Loucy (cell line): Measurements from ENCODE around the gene ZNF157.
"Not testable (repeated sequence)": the region's sequence is repeated elsewhere in the genome, so short reads cannot be mapped to it uniquely, and the experiment has no call there.

Experiments
- H2AFZ ChIP-seq: fragments of 200-600 bp; sonication (generic); 2 replicates; pipeline ENCODE4 v1.6.0; 2016; ENCODE audit warnings: antibody characterized with exemption, mild to moderate bottlenecking, low read length, moderate library complexity
- H3F3A ChIP-seq: fragments of 200-600 bp; 2 replicates; pipeline ENCODE4 v1.6.0; 2016; ENCODE audit warnings: antibody characterized with exemption, low read depth, mild to moderate bottlenecking
- H3K27me3 ChIP-seq: fragments of 200-600 bp; sonication (generic); 2 replicates; pipeline ENCODE4 v1.6.1; 2014; ENCODE audit warnings: low read length, mild to moderate bottlenecking; ENCODE audit not compliant: insufficient read depth, poor library complexity, severe bottlenecking
- H3K36me3 ChIP-seq: fragments of 200-600 bp; sonication (generic); 2 replicates; pipeline ENCODE4 v1.6.1; 2016; ENCODE audit warnings: low read length; ENCODE audit not compliant: insufficient read depth
- H3K4me1 ChIP-seq: fragments of 200-600 bp; sonication (generic); 2 replicates; pipeline ENCODE4 v1.5.1; 2014; ENCODE audit warnings: low read length, mild to moderate bottlenecking; ENCODE audit not compliant: insufficient read depth, poor library complexity, severe bottlenecking
- H3K4me2 ChIP-seq: fragments of 200-600 bp; sonication (generic); 2 replicates; pipeline ENCODE4 v1.6.0; 2014; ENCODE audit warnings: antibody characterized with exemption, low read length, low read depth, mild to moderate bottlenecking; ENCODE audit not compliant: poor library complexity, severe bottlenecking
- H3K4me3 ChIP-seq: fragments of 200-600 bp; sonication (generic); 2 replicates; pipeline ENCODE4 v1.5.1; 2014; ENCODE audit warnings: low read length, mild to moderate bottlenecking, mixed read lengths; ENCODE audit not compliant: poor library complexity, severe bottlenecking
- H3K79me2 ChIP-seq: fragments of 200-600 bp; sonication (generic); 2 replicates; pipeline ENCODE4 v1.6.1; 2014; ENCODE audit warnings: low read length; ENCODE audit not compliant: insufficient read depth
- H3K9ac ChIP-seq: fragments of 200-600 bp; sonication (generic); 2 replicates; pipeline ENCODE4 v1.6.0; 2014; ENCODE audit warnings: mild to moderate bottlenecking, low read depth, low read length, moderate library complexity; ENCODE audit not compliant: poor library complexity, severe bottlenecking
- H3K9me2 ChIP-seq: fragments of 200-600 bp; sonication (generic); replicated peaks from 2 replicates; pipeline ENCODE4 v1.6.1; 2016; ENCODE audit warnings: low read depth, low read length, mixed read lengths
- H3K9me3 ChIP-seq: fragments of 200-600 bp; sonication (generic); 2 replicates; pipeline ENCODE4 v1.6.1; 2014; ENCODE audit warnings: mild to moderate bottlenecking, antibody characterized with exemption, low read length, low read depth; ENCODE audit not compliant: insufficient read depth
- H4K20me1 ChIP-seq: fragments of 200-600 bp; sonication (generic); 2 replicates; pipeline ENCODE4 v1.6.0; 2014; ENCODE audit warnings: antibody characterized with exemption, low read length, mild to moderate bottlenecking; ENCODE audit not compliant: insufficient read depth, poor library complexity, severe bottlenecking
- EZH2phosphoT487 ChIP-seq: fragments of 200-600 bp; IDR thresholded peaks from 2 replicates; pipeline ENCODE4 v1.6.1; 2018; ENCODE audit warnings: antibody characterized with exemption, mild to moderate bottlenecking, moderate library complexity, borderline replicate concordance
- TF ChIP-seq, protein P1 (sequence below): fragments of 200-600 bp; sonication (generic); conservative IDR thresholded peaks from 2 replicates; pipeline ENCODE4 v1.5.1; 2014; ENCODE audit warnings: mild to moderate bottlenecking, antibody characterized with exemption, low read length

The ZNF157 gene

GRCh38 chrX:47327902-47328301 lies 42.5 kb upstream of the ZNF157 start:
- Histone ChIP-seq H4K20me1 (no peaks in the 10 kb centered on the region), H3K4me1 (no peaks in the 10 kb centered on the region), H3K9ac (no peak overlapping the region), H3K9me2 (no peaks in the 10 kb centered on the region), H3F3A (no peaks in the 10 kb centered on the region), H3K27me3 (no peaks in the 10 kb centered on the region), H2AFZ (no peak overlapping the region), H3K79me2 (no peaks in the 10 kb centered on the region), H3K4me3 (no peak overlapping the region), H3K36me3 (no peaks in the 10 kb centered on the region), H3K4me2 (no peak overlapping the region), H3K9me3 (no peaks in the 10 kb centered on the region)
- TF ChIP-seq, protein P1, sequence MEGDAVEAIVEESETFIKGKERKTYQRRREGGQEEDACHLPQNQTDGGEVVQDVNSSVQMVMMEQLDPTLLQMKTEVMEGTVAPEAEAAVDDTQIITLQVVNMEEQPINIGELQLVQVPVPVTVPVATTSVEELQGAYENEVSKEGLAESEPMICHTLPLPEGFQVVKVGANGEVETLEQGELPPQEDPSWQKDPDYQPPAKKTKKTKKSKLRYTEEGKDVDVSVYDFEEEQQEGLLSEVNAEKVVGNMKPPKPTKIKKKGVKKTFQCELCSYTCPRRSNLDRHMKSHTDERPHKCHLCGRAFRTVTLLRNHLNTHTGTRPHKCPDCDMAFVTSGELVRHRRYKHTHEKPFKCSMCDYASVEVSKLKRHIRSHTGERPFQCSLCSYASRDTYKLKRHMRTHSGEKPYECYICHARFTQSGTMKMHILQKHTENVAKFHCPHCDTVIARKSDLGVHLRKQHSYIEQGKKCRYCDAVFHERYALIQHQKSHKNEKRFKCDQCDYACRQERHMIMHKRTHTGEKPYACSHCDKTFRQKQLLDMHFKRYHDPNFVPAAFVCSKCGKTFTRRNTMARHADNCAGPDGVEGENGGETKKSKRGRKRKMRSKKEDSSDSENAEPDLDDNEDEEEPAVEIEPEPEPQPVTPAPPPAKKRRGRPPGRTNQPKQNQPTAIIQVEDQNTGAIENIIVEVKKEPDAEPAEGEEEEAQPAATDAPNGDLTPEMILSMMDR = no peak
- TF ChIP-seq EZH2phosphoT487 = no peak

DNA sequence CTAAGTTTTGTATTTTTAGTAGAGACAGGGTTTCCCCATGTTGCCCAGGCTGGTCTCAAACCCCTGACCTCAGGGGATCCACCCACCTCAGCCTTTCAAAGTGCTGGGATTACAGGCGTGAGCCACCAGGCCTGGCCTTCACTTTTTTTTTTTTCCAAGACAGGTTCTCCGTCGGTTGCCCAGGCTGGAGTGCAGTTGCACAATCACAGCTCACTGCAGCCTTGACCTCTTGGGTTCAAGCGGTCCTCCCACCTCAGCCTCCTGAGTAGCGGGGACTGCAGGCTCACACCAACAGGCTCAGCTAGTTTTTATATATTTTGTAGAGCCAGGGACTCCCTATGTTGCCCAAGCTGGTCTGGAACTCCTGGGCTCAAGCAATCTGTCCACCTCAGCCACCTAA lies 37.6 kb upstream of the ZNF157 start:
- H3K9me2 ChIP-seq, H3K27me3 ChIP-seq, H3K9me3 ChIP-seq: not testable (repeated sequence)

GRCh38 chrX:47351706-47352105 lies 18.7 kb upstream of the ZNF157 start:
- H2AFZ ChIP-seq = no peak overlapping the region
- H4K20me1 ChIP-seq = no peaks in the 10 kb centered on the region
- no peak overlapping the region for H3K4me2 ChIP-seq
- H3K36me3 ChIP-seq = no peaks in the 10 kb centered on the region
- H3K9ac ChIP-seq = no peak overlapping the region
- H3F3A ChIP-seq = no peaks in the 10 kb centered on the region
- no peak overlapping the region for H3K4me3 ChIP-seq
- no peaks in the 10 kb centered on the region for H3K9me3 ChIP-seq
- H3K79me2 ChIP-seq = no peaks in the 10 kb centered on the region
- no peaks in the 10 kb centered on the region for H3K9me2 ChIP-seq
- no peak for TF ChIP-seq EZH2phosphoT487
- TF ChIP-seq, protein P1 = no peak
- H3K27me3 ChIP-seq = no peaks in the 10 kb centered on the region
- no peaks in the 10 kb centered on the region for H3K4me1 ChIP-seq

More for the DNA sequence above, 37.6 kb upstream of the ZNF157 start:
- not testable (repeated sequence) for H3K79me2 ChIP-seq, H4K20me1 ChIP-seq, H3F3A ChIP-seq, H3K9ac ChIP-seq, H3K4me3 ChIP-seq, H3K4me1 ChIP-seq, H2AFZ ChIP-seq, H3K36me3 ChIP-seq, H3K4me2 ChIP-seq

- no peaks in the 10 kb centered on the region for H4K20me1 ChIP-seq
- no peak overlapping the region for H2AFZ ChIP-seq
These were observed 11.9 kb upstream of the ZNF157 start for GRCh38 chrX:47358387-47359065.

More at GRCh38 chrX:47358387-47359065, 11.9 kb upstream of the ZNF157 start:
- H3K79me2 ChIP-seq = no peaks in the 10 kb centered on the region
- no peak for TF ChIP-seq EZH2phosphoT487
- TF ChIP-seq, protein P1 = no peak
- peak overlapping the region; percentile 74 for H3K4me2 ChIP-seq
- H3F3A ChIP-seq = no peaks in the 10 kb centered on the region; the same call in 1 of the 2 replicates
- H3K4me3 ChIP-seq = peak overlapping the region; percentile 35
- no peaks in the 10 kb centered on the region for H3K9me2 ChIP-seq
- no peaks in the 10 kb centered on the region for H3K36me3 ChIP-seq
- peaks cover 22% of the 10 kb centered on the region for H3K4me1 ChIP-seq
- no peaks in the 10 kb centered on the region for H3K9me3 ChIP-seq
- peak overlapping the region; percentile 59 for H3K9ac ChIP-seq
- H3K27me3 ChIP-seq = no peaks in the 10 kb centered on the region
